Neural cell (in vitro differentiated cells): ENCODE data around the gene CDH4.

Experiments
- EZH2 ChIP-seq: fragments of 200-600, 300-800 bp; shearing (Covaris generic), sonication (generic); IDR thresholded peaks from 2 replicates; pipeline ENCODE4 v1.6.1; 2014; ENCODE audit warnings: antibody characterized with exemption, low read length, borderline replicate concordance, mild to moderate bottlenecking; ENCODE audit not compliant: insufficient read depth, poor library complexity, severe bottlenecking
- MXI1 ChIP-seq: fragments of 450-650 bp; conservative IDR thresholded peaks from 2 replicates; pipeline ENCODE4 v1.6.1; 2014; ENCODE audit warnings: antibody characterized with exemption, mild to moderate bottlenecking; ENCODE audit not compliant: poor library complexity, severe bottlenecking
- TF ChIP-seq, protein P1 (sequence below): fragments of 450-650 bp; IDR thresholded peaks from 2 replicates; pipeline ENCODE4 v1.5.1; 2014; ENCODE audit warnings: antibody characterized with exemption, mild to moderate bottlenecking, moderate library complexity; ENCODE audit not compliant: poor library complexity, severe bottlenecking

DNA sequence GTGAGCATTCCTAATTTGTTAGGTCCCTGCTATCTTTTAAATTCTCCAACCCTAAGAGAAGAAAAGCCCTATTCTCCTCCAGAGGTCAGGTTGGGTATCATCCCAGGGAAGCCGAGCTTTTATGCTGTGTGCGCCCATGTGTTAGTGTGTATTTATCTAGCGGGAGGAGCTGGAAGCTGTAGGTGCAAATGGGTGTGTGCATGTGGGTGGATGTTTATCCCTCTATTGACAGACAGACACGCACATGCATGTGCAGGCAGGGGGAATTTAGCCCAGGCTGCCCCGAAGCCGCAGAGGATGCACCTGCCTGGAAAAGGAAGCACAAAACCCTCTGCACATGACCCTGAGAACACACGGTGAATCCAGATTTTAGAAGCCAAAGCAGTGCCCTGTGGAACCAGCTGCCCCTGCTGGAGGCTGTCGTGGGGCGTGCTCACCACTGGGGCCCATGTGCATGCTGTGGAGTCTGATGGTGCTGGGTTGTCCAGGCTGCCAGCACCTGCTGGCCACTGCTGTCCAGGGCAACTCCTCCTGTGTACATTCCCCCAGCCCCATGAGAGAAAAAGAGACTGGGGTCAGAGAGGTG is 416.1 kb downstream of the CDH4 start:
- no peak for TF ChIP-seq MXI1
- TF ChIP-seq, protein P1, sequence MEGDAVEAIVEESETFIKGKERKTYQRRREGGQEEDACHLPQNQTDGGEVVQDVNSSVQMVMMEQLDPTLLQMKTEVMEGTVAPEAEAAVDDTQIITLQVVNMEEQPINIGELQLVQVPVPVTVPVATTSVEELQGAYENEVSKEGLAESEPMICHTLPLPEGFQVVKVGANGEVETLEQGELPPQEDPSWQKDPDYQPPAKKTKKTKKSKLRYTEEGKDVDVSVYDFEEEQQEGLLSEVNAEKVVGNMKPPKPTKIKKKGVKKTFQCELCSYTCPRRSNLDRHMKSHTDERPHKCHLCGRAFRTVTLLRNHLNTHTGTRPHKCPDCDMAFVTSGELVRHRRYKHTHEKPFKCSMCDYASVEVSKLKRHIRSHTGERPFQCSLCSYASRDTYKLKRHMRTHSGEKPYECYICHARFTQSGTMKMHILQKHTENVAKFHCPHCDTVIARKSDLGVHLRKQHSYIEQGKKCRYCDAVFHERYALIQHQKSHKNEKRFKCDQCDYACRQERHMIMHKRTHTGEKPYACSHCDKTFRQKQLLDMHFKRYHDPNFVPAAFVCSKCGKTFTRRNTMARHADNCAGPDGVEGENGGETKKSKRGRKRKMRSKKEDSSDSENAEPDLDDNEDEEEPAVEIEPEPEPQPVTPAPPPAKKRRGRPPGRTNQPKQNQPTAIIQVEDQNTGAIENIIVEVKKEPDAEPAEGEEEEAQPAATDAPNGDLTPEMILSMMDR, result no peak
- no peak for TF ChIP-seq EZH2
